GM11168 (cell line): ENCODE measurements around the gene EFCAB11.

Experiments
- in situ Hi-C: fragments of 300-500 bp; cut with MboI; formaldehyde crosslinking; loops from one replicate; pipeline ENCODE4 v1.12.0; 2022; ENCODE audit warnings: low sequenced_read_pairs; ENCODE audit not compliant: unreplicated experiment

EFCAB11 gene

GRCh38 chr14:89746654-89747053 is 207.9 kb downstream of the EFCAB11 start:
- in situ Hi-C loops, result no loop called here

- in situ Hi-C loops, result no loop called here
These were observed 208.4 kb downstream of the EFCAB11 start for GRCh38 chr14:89746135-89746534.
